ENCODE results near the gene TLR8. TPM values are rescaled to one million over a fixed set of nuclear protein-coding genes. Genes with fewer than 3 reads are reported as not detected.

TLR8 gene
- 0.32 TPM for total RNA-seq

- ATAC-seq, result no peak
These were observed at the start of gene TLR8 for GRCh38 chrX:12906046-12906761. TSS of gene TLR8 (plus strand) at chrX:12906620. CDS start at chrX:12906707, 87 bp downstream.

GRCh38 chrX:12865359-12865758, 41.1 kb upstream of the TLR8 start:
- ATAC-seq, result no peak

GRCh38 chrX:12866451-12867377, 39.7 kb upstream of the TLR8 start, which contains the start of gene TLR7:
TSS of gene TLR7 (plus strand) at chrX:12867072. CDS start at chrX:12867579, 507 bp downstream.
- ATAC-seq, result no peak

- no peak for ATAC-seq
These were observed 38.7 kb upstream of the TLR8 start for GRCh38 chrX:12867685-12868084.

GRCh38 chrX:12868747-12869146, 37.7 kb upstream of the TLR8 start:
- no peak for ATAC-seq

GRCh38 chrX:12871257-12871656, 35.2 kb upstream of the TLR8 start:
- no peak for ATAC-seq

- ATAC-seq, result no peak
These were observed 33.7 kb upstream of the TLR8 start for GRCh38 chrX:12872741-12873140.

GRCh38 chrX:12874581-12874980, 31.8 kb upstream of the TLR8 start:
- no peak for ATAC-seq

- ATAC-seq, result no peak
These were observed 29.0 kb upstream of the TLR8 start for GRCh38 chrX:12877386-12877785.

- ATAC-seq, result no peak
These were observed 27.9 kb upstream of the TLR8 start for GRCh38 chrX:12878536-12878935.

- no peak for ATAC-seq
These were observed 24.5 kb upstream of the TLR8 start for GRCh38 chrX:12881914-12882313.

GRCh38 chrX:12885508-12885907, 20.9 kb upstream of the TLR8 start:
- ATAC-seq, result no peak

- no peak for ATAC-seq
These were observed 19.9 kb upstream of the TLR8 start for GRCh38 chrX:12886545-12886944.

- ATAC-seq, result no peak
These were observed 19.3 kb upstream of the TLR8 start for GRCh38 chrX:12887141-12887540.

GRCh38 chrX:12887767-12888166, 18.7 kb upstream of the TLR8 start:
- ATAC-seq, result no peak

GRCh38 chrX:12890467-12890866, 16.0 kb upstream of the TLR8 start:
- ATAC-seq, result no peak

GRCh38 chrX:12891171-12891570, 15.2 kb upstream of the TLR8 start:
- no peak for ATAC-seq

- no peak for ATAC-seq
These were observed 14.4 kb upstream of the TLR8 start for GRCh38 chrX:12891915-12892506.

- ATAC-seq, result no peak
These were observed 13.7 kb upstream of the TLR8 start for GRCh38 chrX:12892716-12893115.

GRCh38 chrX:12894074-12895030, 12.1 kb upstream of the TLR8 start:
- no peak for ATAC-seq

- no peak for ATAC-seq
These were observed 10.6 kb upstream of the TLR8 start for GRCh38 chrX:12895866-12896265.

GRCh38 chrX:12896935-12897334, 9.5 kb upstream of the TLR8 start:
- ATAC-seq, result no peak

Measured in esophagus mucosa (tissue), 1 donor.